A549 (cell line): Measurements from ENCODE around the gene MAML1. TPM values are rescaled to one million over a fixed set of nuclear protein-coding genes. Genes with fewer than 3 reads are reported as not detected.

Experiments
- ATAC-seq, 2 experiments: fragments of 200-7000 bp in 1 of 2; fragments of >200 bp in 1 of 2; cut with Nextera tagmentation in 1 of 2; cut with Tn5 transposase in 1 of 2; 3 replicates each; pipeline versions ENCODE4 v1.8.0 to v1.9.1; 2018 to 2020; ENCODE audit warnings: mild to moderate bottlenecking in 1 of 2, moderate library complexity in 1 of 2
- CTCF ChIA-PET: fragments of 300-600 bp; sonication (Branson Sonifier 250); formaldehyde crosslinking; extraction: SDS; loops from one replicate; lab custom pipeline; 2021; ENCODE audit warnings: antibody characterized with exemption, inconsistent platforms; lab: Yijun Ruan, JAX
- POLR2A ChIA-PET: fragments of 350-600 bp; formaldehyde crosslinking; extraction: SDS; loops from one replicate; lab custom pipeline; 2021; ENCODE audit warnings: antibody characterized with exemption, inconsistent platforms; lab: Yijun Ruan, JAX
- DNase-seq, 2 experiments: peaks; one replicate each; pipeline versions ENCODE4 v3.0.0 to v3.0.0-alpha.2; 2011 to 2016; ENCODE audit warnings: low read depth in 1 of 2, low spot score in 1 of 2
- FAIRE-seq: peaks from 2 replicates; lab custom pipeline; 2011; peaks lifted over from hg19 to GRCh38; lab: Jason Lieb, UNC
- H3K27ac ChIP-seq, 2 experiments: fragments of >200 bp; sonication (Bioruptor Twin); formaldehyde crosslinking; 3 replicates each; pipeline ENCODE4 v1.5.1; 2016 to 2017
- H3K4me1 ChIP-seq: fragments of >200 bp; sonication (Bioruptor Twin); formaldehyde crosslinking; 3 replicates; pipeline ENCODE4 v1.6.1; 2016
- H3K4me2 ChIP-seq: fragments of >200 bp; sonication (Bioruptor Twin); formaldehyde crosslinking; 3 replicates; pipeline ENCODE4 v1.6.1; 2016
- H3K4me3 ChIP-seq: fragments of >200 bp; sonication (Bioruptor Twin); formaldehyde crosslinking; 3 replicates; pipeline ENCODE4 v1.5.1; 2016
- H3K9me3 ChIP-seq: fragments of >200 bp; sonication (Bioruptor Twin); formaldehyde crosslinking; 3 replicates; pipeline ENCODE4 v1.6.1; 2016
- BCL3 ChIP-seq: fragments of >200 bp; sonication (Bioruptor Twin); formaldehyde crosslinking; IDR thresholded peaks from 3 replicates; pipeline ENCODE4 v1.6.1; 2016
- BHLHE40 ChIP-seq: IDR thresholded peaks from 2 replicates; pipeline ENCODE4 v1.6.1; 2012; ENCODE audit warnings: low read depth, low read length, inconsistent platforms
- CEBPB ChIP-seq, 2 experiments: fragments of >200 bp in 1 of 2; sonication (Bioruptor Twin) in 1 of 2; formaldehyde crosslinking in 1 of 2; IDR thresholded peaks; 2 replicates each; pipeline ENCODE4 v1.6.1; 2012 to 2016
- CHD2 ChIP-seq: fragments of 150-350 bp; IDR thresholded peaks from 2 replicates; pipeline ENCODE4 v1.6.1; 2014; ENCODE audit warnings: low read length; ENCODE audit not compliant: partially characterized antibody
- EHMT2 ChIP-seq: fragments of 200-600 bp; sonication (generic); IDR thresholded peaks from 2 replicates; pipeline ENCODE4 v1.6.1; 2016; ENCODE audit warnings: antibody characterized with exemption, low read depth, mild to moderate bottlenecking, moderate library complexity
- EP300 ChIP-seq, 2 experiments: fragments of >200 bp; sonication (Bioruptor Twin); formaldehyde crosslinking; IDR thresholded peaks; 2 replicates in 1 of 2; 3 replicates in 1 of 2; pipeline ENCODE4 v1.6.1; 2016 to 2017
- FOSL2 ChIP-seq, 2 experiments: fragments of 450-650 bp in 1 of 2; fragments of >200 bp in 1 of 2; sonication (Bioruptor Twin) in 1 of 2; formaldehyde crosslinking; IDR thresholded peaks; 2 replicates each; pipeline versions ENCODE4 v1.5.0 to v1.6.1; 2016 to 2020; ENCODE audit warnings: mild to moderate bottlenecking in 1 of 2, moderate library complexity in 1 of 2
- GATA3 ChIP-seq: IDR thresholded peaks from 2 replicates; pipeline ENCODE4 v1.6.1; 2012; ENCODE audit warnings: borderline replicate concordance
- HDAC2 ChIP-seq: fragments of 200-600 bp; sonication (generic); IDR thresholded peaks from 2 replicates; pipeline ENCODE4 v1.6.1; 2016
- HOXB5 ChIP-seq: fragments of 250-450 bp; sonication (Bioruptor Pico); IDR thresholded peaks from 2 replicates; pipeline ENCODE4 v1.5.0; 2020; ENCODE audit warnings: mild to moderate bottlenecking, moderate library complexity
- JUN ChIP-seq, 2 experiments: fragments of >200 bp; sonication (Bioruptor Twin); formaldehyde crosslinking; IDR thresholded peaks; 2 replicates in 1 of 2; 3 replicates in 1 of 2; pipeline ENCODE4 v1.6.1; 2016 to 2017
- JUNB ChIP-seq: fragments of >200 bp; sonication (Bioruptor Twin); formaldehyde crosslinking; IDR thresholded peaks from 2 replicates; pipeline ENCODE4 v1.6.1; 2016
- KDM5A ChIP-seq: fragments of 200-600 bp; sonication (generic); IDR thresholded peaks from 2 replicates; pipeline ENCODE4 v1.6.1; 2016; ENCODE audit warnings: antibody characterized with exemption, mild to moderate bottlenecking
- MYC ChIP-seq: IDR thresholded peaks from 2 replicates; pipeline ENCODE4 v1.6.1; 2012; ENCODE audit warnings: mild to moderate bottlenecking, inconsistent platforms, low read length, improper control_type of control experiment, borderline replicate concordance
- NPAS2 ChIP-seq: fragments of 250-450 bp; sonication (Bioruptor Pico); IDR thresholded peaks from 2 replicates; pipeline ENCODE4 v1.8.0; 2022; ENCODE audit warnings: mild to moderate bottlenecking, moderate library complexity, borderline replicate concordance
- PBX3 ChIP-seq: IDR thresholded peaks from 2 replicates; pipeline ENCODE4 v1.6.1; 2012
- PHF8 ChIP-seq: fragments of 200-600 bp; sonication (generic); IDR thresholded peaks from 2 replicates; pipeline ENCODE4 v1.6.1; 2016; ENCODE audit warnings: low read depth, mild to moderate bottlenecking, antibody characterized with exemption, moderate library complexity, borderline replicate concordance
- RNF2 ChIP-seq: fragments of 200-600 bp; sonication (generic); IDR thresholded peaks from 2 replicates; pipeline ENCODE4 v1.6.1; 2016; ENCODE audit warnings: low read depth, mild to moderate bottlenecking, antibody characterized with exemption, moderate library complexity, borderline replicate concordance
- SREBF2 ChIP-seq: fragments of 450-650 bp; IDR thresholded peaks from 2 replicates; pipeline ENCODE4 v1.6.1; 2014; ENCODE audit warnings: mild to moderate bottlenecking, moderate library complexity
- TFCP2L1 ChIP-seq: fragments of 250-450 bp; sonication (Bioruptor Pico); IDR thresholded peaks from 2 replicates; pipeline ENCODE4 v1.5.0; 2021; ENCODE audit warnings: mild to moderate bottlenecking
- ZC3H11A ChIP-seq: fragments of 450-650 bp; IDR thresholded peaks from 2 replicates; pipeline ENCODE4 v1.6.1; 2014; ENCODE audit warnings: antibody characterized with exemption, mild to moderate bottlenecking
- ZFP36 ChIP-seq: fragments of 450-650 bp; IDR thresholded peaks from 2 replicates; pipeline ENCODE4 v1.6.1; 2014; ENCODE audit warnings: borderline replicate concordance; ENCODE audit not compliant: partially characterized antibody
- ZNF302 ChIP-seq: fragments of 250-450 bp; sonication (Bioruptor Pico); IDR thresholded peaks from 2 replicates; pipeline ENCODE4 v1.9.0; 2021; ENCODE audit warnings: inconsistent platforms, mild to moderate bottlenecking, moderate library complexity
- WGBS: methylation state at CpG from one replicate; pipeline ENCODE4 v1.1.6; 2017; ENCODE audit errors: missing lambda C conversion rate; 5-methylcytosine and 5-hydroxymethylcytosine counted together
- polyA plus RNA-seq, 4 experiments: library from polyadenylated mRNA; depleted of rRNA in 3 of 4; stranded (reverse); fragments of >200 nt; fragmentation: RNase III in 1 of 4; extraction: RNeasy Plus Mini Kit Qiagen cat#74134 plus additional on column Dnase treatment in 1 of 4; gene quantifications; 2 replicates in 3 of 4; 3 replicates in 1 of 4; pipeline ENCODE4 v1.2.3, GENCODE V29; 2011 to 2017

MAML1 gene
- polyA plus RNA-seq, 2 of the 4 experiments (the other 2 are of a cell fraction): 6.9 to 12.0 TPM

- ATAC-seq (no peak), FAIRE-seq (no peak), DNase-seq (no peak)
- TF ChIP-seq BCL3 (no peak), CEBPB (IDR thresholded peaks at IDR 0.05) (peak in 1 of 2 experiments; percentile 41; a peak in 2 of 4 replicates), ZNF302 (CRISPR knock-in tag) (no peak)
- Histone ChIP-seq H3K4me1 (peaks cover 12% of the 10 kb centered on the region; the same call in 1 of the 3 replicates), H3K9me3 (no peaks in the 10 kb centered on the region), H3K4me2 (peak overlapping the region; percentile 88), H3K4me3 (peak overlapping the region; percentile 97), H3K27ac (peak overlapping the region; percentile 98; a peak in 4 of 6 replicates)
- 64% methylated on average over 7 of the region's 7 CpGs for WGBS
- ChIA-PET POLR2A (interaction anchor here (1.2 kb wide), 1 partner anchor 32 kb away, joined by 4 read pairs; the partner anchor contains the start of gene MAML1), CTCF (interaction anchor here (1.1 kb wide), 2 partner anchors 29 to 102 kb away, joined by 3 to 4 read pairs; no protein-coding TSS in a partner anchor)
Observed at GRCh38 chr5:179700401-179700918, 32.2 kb upstream of the MAML1 start.

GRCh38 chr5:179716286-179716685 is 16.3 kb upstream of the MAML1 start:
- H3K4me2 ChIP-seq: no peak overlapping the region
- no peak overlapping the region for H3K27ac ChIP-seq
- ChIA-PET CTCF (interaction anchor here (1.0 kb wide), 1 partner anchor 13 kb away, joined by 5 read pairs; no protein-coding TSS in a partner anchor), POLR2A (no interaction called here)
- no peak overlapping the region for H3K4me3 ChIP-seq
- TF ChIP-seq FOSL2 (IDR thresholded peaks at IDR 0.05) (no peak), FOSL2 (CRISPR knock-in tag; IDR thresholded peaks at IDR 0.05) (no peak), TFCP2L1 (no peak), BCL3 (no peak), JUN (IDR thresholded peaks at IDR 0.05) (no peak), NPAS2 (CRISPR knock-in tag) (no peak), HDAC2 (no peak), RNF2 (no peak), SREBF2 (no peak), ZC3H11A (no peak)
- H3K9me3 ChIP-seq: no peaks in the 10 kb centered on the region
- WGBS: 82% methylated on average over 1 of the region's 1 CpG
- ATAC-seq (no peak), FAIRE-seq (no peak), DNase-seq (no peak)
- H3K4me1 ChIP-seq: no peaks in the 10 kb centered on the region

GRCh38 chr5:179720222-179720621 is 12.4 kb upstream of the MAML1 start:
- no peak for DNase-seq
- WGBS: 88% methylated on average over 2 of the region's 2 CpGs
- FAIRE-seq: no peak
- Histone ChIP-seq H3K4me1 (no peaks in the 10 kb centered on the region), H3K27ac (no peak overlapping the region), H3K4me3 (no peak overlapping the region), H3K4me2 (no peak overlapping the region), H3K9me3 (no peaks in the 10 kb centered on the region)
- CTCF ChIA-PET: interaction anchor here (1.3 kb wide), 1 partner anchor 43 kb away, joined by 9 read pairs; no protein-coding TSS in a partner anchor
- POLR2A ChIA-PET: interaction anchor here (1.0 kb wide), 1 partner anchor 96 kb away, joined by 3 read pairs; no protein-coding TSS in a partner anchor
- TF ChIP-seq CHD2 (no peak), HOXB5 (CRISPR knock-in tag) (no peak), ZFP36 (no peak)
- ATAC-seq: no peak

- no peak for ATAC-seq
- TF ChIP-seq PHF8 (no peak), PBX3 (no peak), HOXB5 (CRISPR knock-in tag) (no peak), GATA3 (no peak), MYC (no peak), EP300 (IDR thresholded peaks at IDR 0.05) (no peak), EHMT2 (no peak), BHLHE40 (no peak), JUNB (no peak), KDM5A (no peak)
- TF ChIP-seq, all 56 proteins: peak for 0
- H3K27ac ChIP-seq: no peak overlapping the region
- no peak overlapping the region for H3K4me3 ChIP-seq
- no peak for FAIRE-seq
- WGBS: 90% methylated on average over 4 of the region's 4 CpGs
- H3K4me2 ChIP-seq: no peak overlapping the region
- no peaks in the 10 kb centered on the region for H3K9me3 ChIP-seq
- no peaks in the 10 kb centered on the region for H3K4me1 ChIP-seq
- DNase-seq: no peak
- ChIA-PET CTCF (no interaction called here), POLR2A (no interaction called here)
Observed at GRCh38 chr5:179724163-179724562, 8.5 kb upstream of the MAML1 start.
